Activated T-cell treated with anti-CD3 and anti-CD28 coated beads, Interleukin-2, amount 50 U/mL, for 24 hours (primary cell): ENCODE data around the gene ABCA10.
"Not testable (repeated sequence)": the region's sequence is repeated elsewhere in the genome, so short reads cannot be mapped to it uniquely, and the experiment has no call there.

Experiments
- DNase-seq: peaks from one replicate; pipeline ENCODE4 v3.0.0-alpha.2; 2020
- H3K27ac Mint-ChIP-seq: 2 replicates; pipeline ENCODE4 v1.8.0; 2020; ENCODE audit warnings: mild to moderate bottlenecking, mixed read lengths
- H3K27me3 Mint-ChIP-seq: 2 replicates; pipeline ENCODE4 v1.8.0; 2020; ENCODE audit warnings: mixed read lengths
- H3K36me3 Mint-ChIP-seq: 2 replicates; pipeline ENCODE4 v1.8.0; 2020; ENCODE audit warnings: low read depth, mixed read lengths
- H3K4me1 Mint-ChIP-seq: 2 replicates; pipeline ENCODE4 v1.8.0; 2020; ENCODE audit warnings: low read depth, mixed read lengths
- H3K4me3 Mint-ChIP-seq: 2 replicates; pipeline ENCODE4 v1.8.0; 2020; ENCODE audit warnings: mild to moderate bottlenecking, moderate library complexity, mixed read lengths
- H3K9me3 Mint-ChIP-seq: 2 replicates; pipeline ENCODE4 v1.8.0; 2020; ENCODE audit warnings: mixed read lengths

ABCA10 gene, protein sequence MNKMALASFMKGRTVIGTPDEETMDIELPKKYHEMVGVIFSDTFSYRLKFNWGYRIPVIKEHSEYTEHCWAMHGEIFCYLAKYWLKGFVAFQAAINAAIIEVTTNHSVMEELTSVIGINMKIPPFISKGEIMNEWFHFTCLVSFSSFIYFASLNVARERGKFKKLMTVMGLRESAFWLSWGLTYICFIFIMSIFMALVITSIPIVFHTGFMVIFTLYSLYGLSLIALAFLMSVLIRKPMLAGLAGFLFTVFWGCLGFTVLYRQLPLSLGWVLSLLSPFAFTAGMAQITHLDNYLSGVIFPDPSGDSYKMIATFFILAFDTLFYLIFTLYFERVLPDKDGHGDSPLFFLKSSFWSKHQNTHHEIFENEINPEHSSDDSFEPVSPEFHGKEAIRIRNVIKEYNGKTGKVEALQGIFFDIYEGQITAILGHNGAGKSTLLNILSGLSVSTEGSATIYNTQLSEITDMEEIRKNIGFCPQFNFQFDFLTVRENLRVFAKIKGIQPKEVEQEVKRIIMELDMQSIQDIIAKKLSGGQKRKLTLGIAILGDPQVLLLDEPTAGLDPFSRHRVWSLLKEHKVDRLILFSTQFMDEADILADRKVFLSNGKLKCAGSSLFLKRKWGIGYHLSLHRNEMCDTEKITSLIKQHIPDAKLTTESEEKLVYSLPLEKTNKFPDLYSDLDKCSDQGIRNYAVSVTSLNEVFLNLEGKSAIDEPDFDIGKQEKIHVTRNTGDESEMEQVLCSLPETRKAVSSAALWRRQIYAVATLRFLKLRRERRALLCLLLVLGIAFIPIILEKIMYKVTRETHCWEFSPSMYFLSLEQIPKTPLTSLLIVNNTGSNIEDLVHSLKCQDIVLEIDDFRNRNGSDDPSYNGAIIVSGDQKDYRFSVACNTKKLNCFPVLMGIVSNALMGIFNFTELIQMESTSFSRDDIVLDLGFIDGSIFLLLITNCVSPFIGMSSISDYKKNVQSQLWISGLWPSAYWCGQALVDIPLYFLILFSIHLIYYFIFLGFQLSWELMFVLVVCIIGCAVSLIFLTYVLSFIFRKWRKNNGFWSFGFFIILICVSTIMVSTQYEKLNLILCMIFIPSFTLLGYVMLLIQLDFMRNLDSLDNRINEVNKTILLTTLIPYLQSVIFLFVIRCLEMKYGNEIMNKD (N-terminal part only)

GRCh38 chr17:69228576-69228975 lies at the start of gene ABCA10:
Gene ABCA10 (minus strand): TSS chr17:69228824. CDS start chr17:69225358, 3,466 bp downstream.
- Mint-ChIP-seq H3K36me3 (no peaks in the 10 kb centered on the region), H3K27ac (no peak within 1 kb of the TSS), H3K4me1 (peaks cover 8% of the 10 kb centered on the region), H3K9me3 (peaks cover 20% of the 10 kb centered on the region), H3K4me3 (no peak within 1 kb of the TSS), H3K27me3 (no peaks in the 10 kb centered on the region)
- DNase-seq = no peak

- H3K4me1 Mint-ChIP-seq, H3K4me3 Mint-ChIP-seq, H3K9me3 Mint-ChIP-seq, H3K27ac Mint-ChIP-seq, DNase-seq, H3K27me3 Mint-ChIP-seq: not testable (repeated sequence)
- peaks cover 42% of the 10 kb centered on the region for H3K36me3 Mint-ChIP-seq
These were observed 47.7 kb upstream of the ABCA10 start for GRCh38 chr17:69276279-69276678.

GRCh38 chr17:69275751-69276150 lies 47.1 kb upstream of the ABCA10 start:
- H3K27me3 Mint-ChIP-seq = no peaks in the 10 kb centered on the region
- H3K9me3 Mint-ChIP-seq = no peaks in the 10 kb centered on the region
- H3K27ac Mint-ChIP-seq = no peak overlapping the region
- no peak for DNase-seq
- no peaks in the 10 kb centered on the region for H3K4me1 Mint-ChIP-seq
- H3K4me3 Mint-ChIP-seq = no peak overlapping the region
- H3K36me3 Mint-ChIP-seq = peaks cover 43% of the 10 kb centered on the region

DNA sequence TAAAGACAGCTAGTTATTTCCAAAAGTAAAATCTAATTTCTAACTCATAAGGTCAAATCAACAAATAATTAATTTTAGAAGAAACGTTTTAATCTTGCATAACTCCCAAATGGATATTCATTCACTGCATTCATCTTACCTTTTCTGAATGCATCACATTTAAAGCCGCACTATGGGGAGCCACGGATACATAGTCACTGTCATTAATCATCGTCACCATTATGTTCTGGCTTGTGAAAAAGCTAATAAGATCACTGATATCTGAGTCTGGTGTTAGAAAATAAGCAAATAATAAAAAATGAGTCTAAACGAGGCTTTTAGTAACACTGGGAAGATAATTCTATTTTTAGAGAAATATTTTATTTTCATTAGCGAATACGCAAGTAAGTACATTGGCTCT lies 42.4 kb upstream of the ABCA10 start:
- H3K27me3 Mint-ChIP-seq = no peaks in the 10 kb centered on the region
- H3K27ac Mint-ChIP-seq = no peak overlapping the region
- DNase-seq = no peak
- peaks cover 33% of the 10 kb centered on the region for H3K36me3 Mint-ChIP-seq
- H3K4me1 Mint-ChIP-seq = peaks cover 4% of the 10 kb centered on the region
- no peaks in the 10 kb centered on the region for H3K9me3 Mint-ChIP-seq
- H3K4me3 Mint-ChIP-seq = no peak overlapping the region

- no peak for DNase-seq
- Mint-ChIP-seq H3K27ac (no peak overlapping the region), H3K4me3 (no peak overlapping the region), H3K4me1 (peaks cover 4% of the 10 kb centered on the region), H3K9me3 (no peaks in the 10 kb centered on the region), H3K27me3 (no peaks in the 10 kb centered on the region), H3K36me3 (peaks cover 39% of the 10 kb centered on the region)
These were observed 40.7 kb upstream of the ABCA10 start for GRCh38 chr17:69269131-69269998.

- no peak overlapping the region for H3K4me3 Mint-ChIP-seq
These were observed 40.0 kb upstream of the ABCA10 start for GRCh38 chr17:69268543-69269014.

GRCh38 chr17:69267219-69267618 lies 38.6 kb upstream of the ABCA10 start:
- Mint-ChIP-seq H3K27ac (no peak overlapping the region), H3K27me3 (no peaks in the 10 kb centered on the region)
- no peak for DNase-seq

More at GRCh38 chr17:69268543-69269014, 40.0 kb upstream of the ABCA10 start:
- peaks cover 4% of the 10 kb centered on the region for H3K4me1 Mint-ChIP-seq
- no peak overlapping the region for H3K27ac Mint-ChIP-seq
- DNase-seq = no peak
- peaks cover 40% of the 10 kb centered on the region for H3K36me3 Mint-ChIP-seq
- H3K27me3 Mint-ChIP-seq = no peaks in the 10 kb centered on the region
- H3K9me3 Mint-ChIP-seq = no peaks in the 10 kb centered on the region

GRCh38 chr17:69265873-69266272 lies 37.2 kb upstream of the ABCA10 start:
- Mint-ChIP-seq H3K27me3 (no peaks in the 10 kb centered on the region), H3K9me3 (no peaks in the 10 kb centered on the region), H3K4me3 (no peak overlapping the region), H3K36me3 (peaks cover 42% of the 10 kb centered on the region), H3K4me1 (peaks cover 4% of the 10 kb centered on the region), H3K27ac (no peak overlapping the region)
- DNase-seq = no peak

More at GRCh38 chr17:69267219-69267618, 38.6 kb upstream of the ABCA10 start:
- Mint-ChIP-seq H3K36me3 (peaks cover 45% of the 10 kb centered on the region), H3K9me3 (no peaks in the 10 kb centered on the region), H3K4me3 (no peak overlapping the region), H3K4me1 (peaks cover 4% of the 10 kb centered on the region)

DNA sequence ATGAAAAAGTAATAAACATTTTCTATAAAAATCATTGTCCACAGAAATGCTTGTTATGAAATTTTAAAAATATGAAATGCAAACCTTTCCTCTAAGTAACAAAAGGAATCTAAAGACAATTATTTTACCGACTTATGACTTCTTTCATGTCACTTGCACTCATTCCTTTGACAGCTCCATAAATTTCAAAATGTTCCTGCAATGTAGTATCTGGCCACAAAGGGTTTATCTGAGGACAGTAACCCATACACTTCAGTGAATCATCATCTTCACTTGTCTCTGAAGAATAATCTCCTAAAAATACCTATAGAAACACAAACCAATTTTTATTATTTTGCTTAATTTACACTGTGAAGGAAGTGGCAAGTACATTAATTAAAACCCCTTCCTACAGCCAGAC lies 25.6 kb upstream of the ABCA10 start:
- H3K27me3 Mint-ChIP-seq = no peaks in the 10 kb centered on the region
- H3K36me3 Mint-ChIP-seq = peaks cover 48% of the 10 kb centered on the region
- H3K4me3 Mint-ChIP-seq = no peak overlapping the region
- H3K27ac Mint-ChIP-seq = no peak overlapping the region
- no peaks in the 10 kb centered on the region for H3K9me3 Mint-ChIP-seq
- DNase-seq = no peak
- no peaks in the 10 kb centered on the region for H3K4me1 Mint-ChIP-seq

DNA sequence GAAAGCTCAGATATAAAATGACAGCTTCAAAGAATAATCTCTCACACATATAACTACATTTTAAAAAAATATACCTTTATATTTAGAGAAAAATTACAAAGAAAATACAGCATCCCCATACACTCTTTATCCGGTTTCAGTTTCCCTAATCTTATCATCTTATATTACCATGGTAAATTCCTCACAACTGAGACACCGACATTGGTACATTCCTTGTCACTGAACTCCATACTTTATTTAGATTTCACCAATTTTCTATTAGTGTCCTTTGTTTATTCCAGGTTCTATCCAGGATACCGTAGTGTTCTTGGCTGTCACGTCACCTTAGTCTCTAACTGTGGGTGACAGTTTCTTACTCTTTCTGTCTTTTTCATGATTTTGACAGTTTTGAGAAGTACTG lies 22.0 kb upstream of the ABCA10 start:
- H3K36me3 Mint-ChIP-seq = peaks cover 46% of the 10 kb centered on the region
- H3K27ac Mint-ChIP-seq = no peak overlapping the region
- H3K9me3 Mint-ChIP-seq = no peaks in the 10 kb centered on the region
- H3K4me3 Mint-ChIP-seq = no peak overlapping the region
- H3K27me3 Mint-ChIP-seq = no peaks in the 10 kb centered on the region
- no peaks in the 10 kb centered on the region for H3K4me1 Mint-ChIP-seq
- no peak for DNase-seq

GRCh38 chr17:69246726-69247375 lies 18.2 kb upstream of the ABCA10 start:
- Mint-ChIP-seq H3K9me3 (no peaks in the 10 kb centered on the region), H3K27me3 (no peaks in the 10 kb centered on the region), H3K27ac (no peak overlapping the region), H3K4me1 (no peaks in the 10 kb centered on the region), H3K4me3 (no peak overlapping the region), H3K36me3 (peaks cover 31% of the 10 kb centered on the region)
- DNase-seq = no peak

DNA sequence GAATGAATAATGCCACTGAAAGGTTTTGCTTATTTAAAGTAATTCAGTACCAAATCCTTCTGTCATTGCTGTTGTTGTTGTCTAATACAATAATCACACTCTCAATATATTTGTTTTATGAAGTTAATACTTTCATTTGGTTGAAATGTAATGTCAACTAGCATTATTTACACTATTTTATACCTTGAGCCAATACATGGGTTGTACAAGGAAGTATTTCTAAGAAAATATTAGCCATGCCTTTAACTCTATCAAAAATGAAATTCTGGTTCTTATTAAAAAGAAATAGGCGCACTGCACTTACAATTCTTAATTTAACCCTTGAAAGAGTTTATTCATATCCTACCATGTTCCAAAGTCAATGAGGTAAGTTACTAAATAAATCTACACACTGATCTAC lies 17.6 kb upstream of the ABCA10 start:
- DNase-seq = no peak
- Mint-ChIP-seq H3K9me3 (no peaks in the 10 kb centered on the region), H3K27ac (no peak overlapping the region), H3K4me3 (no peak overlapping the region), H3K27me3 (no peaks in the 10 kb centered on the region), H3K4me1 (no peaks in the 10 kb centered on the region), H3K36me3 (peaks cover 29% of the 10 kb centered on the region)

DNA sequence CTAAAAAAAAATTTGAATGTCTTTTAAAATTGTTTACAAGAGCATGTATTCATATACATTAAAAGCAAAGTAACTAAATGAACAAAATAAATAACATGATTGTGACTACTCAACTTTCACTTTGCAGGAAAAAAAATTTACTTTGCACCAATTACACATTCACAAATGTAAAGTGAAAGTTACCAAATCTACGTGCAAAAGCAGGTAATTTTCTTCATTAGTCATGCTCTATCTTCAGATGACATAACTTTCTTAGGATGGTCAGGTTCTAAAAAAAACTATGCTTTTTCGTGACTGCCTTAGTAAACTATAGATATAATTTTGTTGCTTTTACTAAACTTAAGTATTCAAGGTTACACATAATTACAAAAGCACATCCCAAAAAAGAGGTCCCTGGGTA lies 17.0 kb upstream of the ABCA10 start:
- Mint-ChIP-seq H3K27ac (no peak overlapping the region), H3K9me3 (no peaks in the 10 kb centered on the region), H3K27me3 (no peaks in the 10 kb centered on the region), H3K4me1 (no peaks in the 10 kb centered on the region), H3K4me3 (no peak overlapping the region), H3K36me3 (peaks cover 31% of the 10 kb centered on the region)
- no peak for DNase-seq
